H7 (cell line): Measurements from ENCODE around the gene FAM200A. TPM values are rescaled to one million over a fixed set of nuclear protein-coding genes. Genes with fewer than 3 reads are reported as not detected.
"Not testable (repeated sequence)": the region's sequence is repeated elsewhere in the genome, so short reads cannot be mapped to it uniquely, and the experiment has no call there.

Source experiments
- DNase-seq: peaks from one replicate; pipeline ENCODE4 v3.0.0; 2012
- H3K27me3 ChIP-seq: 2 replicates; pipeline ENCODE4 v1.6.0; 2011; ENCODE audit warnings: mild to moderate bottlenecking, low read length; ENCODE audit not compliant: control insufficient read depth, insufficient read depth
- H3K36me3 ChIP-seq: replicated peaks from 2 replicates; pipeline ENCODE4 v1.5.1; 2011; ENCODE audit warnings: low read length; ENCODE audit not compliant: control insufficient read depth, insufficient read depth
- H3K4me3 ChIP-seq: 2 replicates; pipeline ENCODE4 v1.5.1; 2011; ENCODE audit warnings: low read depth, mild to moderate bottlenecking, control low read depth, low read length, moderate library complexity; ENCODE audit not compliant: insufficient read depth
- total RNA-seq: library from RNA; depleted of rRNA; stranded (reverse); fragments of >200 nt; shearing (Covaris generic); gene quantifications from 2 replicates; pipeline ENCODE4 v1.2.3, GENCODE V29; 2014; rRNA removed

FAM200A gene
- 7.2 and 8.1 TPM in 2 replicates for total RNA-seq

DNA sequence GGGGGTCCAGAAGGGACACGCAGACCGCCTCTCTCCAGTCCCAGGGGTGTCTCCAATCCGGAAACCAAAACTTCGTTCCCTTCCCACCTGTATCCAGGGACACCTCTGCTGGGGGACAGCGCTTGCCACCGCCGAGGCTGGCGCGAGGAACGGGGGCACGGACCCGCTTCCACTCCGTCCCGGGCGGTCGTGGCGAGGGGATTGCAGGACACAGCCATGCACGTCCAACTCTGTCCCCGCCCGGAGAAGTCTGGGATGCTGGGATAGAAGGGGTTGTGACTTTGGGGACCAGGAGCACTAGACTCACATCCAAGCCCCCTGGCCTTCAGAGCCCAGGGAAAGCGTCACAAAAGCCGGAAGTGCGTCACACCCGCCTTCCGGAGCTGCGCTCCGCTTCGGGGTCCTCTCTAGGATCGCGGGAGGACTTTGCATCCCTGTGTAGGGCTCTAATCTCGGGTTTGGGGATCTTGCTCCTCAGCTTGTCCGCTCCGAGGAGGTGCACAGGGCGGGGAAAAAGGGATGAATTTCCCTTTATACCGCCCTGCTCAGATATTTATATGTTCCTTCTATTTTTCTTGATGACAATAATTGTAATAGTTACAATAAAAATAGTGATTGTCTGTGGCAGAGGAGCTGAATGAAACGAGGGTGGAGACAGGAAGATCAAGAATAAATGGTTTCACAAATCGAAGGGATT lies at the start of gene FAM200A:
FAM200A (minus strand) TSS at position 348 of the 697 bp plus-strand sequence. CDS start 3,707 bp downstream, outside the sequence.
- peak; percentile 95 for DNase-seq

DNA sequence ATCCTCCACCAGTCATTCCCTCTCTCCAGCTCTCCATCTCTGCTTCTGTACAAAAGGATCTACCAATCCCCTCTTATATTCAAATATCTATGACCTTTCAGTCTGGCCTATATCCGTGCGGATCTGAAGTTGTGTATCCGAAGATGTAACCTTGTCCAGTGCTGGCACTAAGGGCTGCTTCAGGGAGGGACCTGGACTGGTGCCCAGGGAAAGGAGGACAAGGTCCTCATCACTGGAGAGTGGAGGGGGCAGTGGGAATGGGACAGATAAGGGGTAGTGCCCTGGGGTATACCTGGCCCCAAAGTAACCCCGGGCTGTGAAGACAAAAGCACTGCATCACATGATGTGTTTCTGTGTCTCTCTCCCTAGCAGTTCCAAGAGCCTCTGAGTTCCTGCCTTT lies 47.9 kb upstream of the FAM200A start:
- DNase-seq: no peak
- H3K36me3 ChIP-seq: no peaks in the 10 kb centered on the region
- no peak overlapping the region for H3K4me3 ChIP-seq
- no peaks in the 10 kb centered on the region for H3K27me3 ChIP-seq

More for the DNA sequence above, at the start of gene FAM200A:
- Histone ChIP-seq H3K4me3 (peak within 1 kb of the TSS; percentile 94), H3K36me3 (no peaks in the 10 kb centered on the region; the same call in 1 of the 2 replicates), H3K27me3 (no peaks in the 10 kb centered on the region)

DNA sequence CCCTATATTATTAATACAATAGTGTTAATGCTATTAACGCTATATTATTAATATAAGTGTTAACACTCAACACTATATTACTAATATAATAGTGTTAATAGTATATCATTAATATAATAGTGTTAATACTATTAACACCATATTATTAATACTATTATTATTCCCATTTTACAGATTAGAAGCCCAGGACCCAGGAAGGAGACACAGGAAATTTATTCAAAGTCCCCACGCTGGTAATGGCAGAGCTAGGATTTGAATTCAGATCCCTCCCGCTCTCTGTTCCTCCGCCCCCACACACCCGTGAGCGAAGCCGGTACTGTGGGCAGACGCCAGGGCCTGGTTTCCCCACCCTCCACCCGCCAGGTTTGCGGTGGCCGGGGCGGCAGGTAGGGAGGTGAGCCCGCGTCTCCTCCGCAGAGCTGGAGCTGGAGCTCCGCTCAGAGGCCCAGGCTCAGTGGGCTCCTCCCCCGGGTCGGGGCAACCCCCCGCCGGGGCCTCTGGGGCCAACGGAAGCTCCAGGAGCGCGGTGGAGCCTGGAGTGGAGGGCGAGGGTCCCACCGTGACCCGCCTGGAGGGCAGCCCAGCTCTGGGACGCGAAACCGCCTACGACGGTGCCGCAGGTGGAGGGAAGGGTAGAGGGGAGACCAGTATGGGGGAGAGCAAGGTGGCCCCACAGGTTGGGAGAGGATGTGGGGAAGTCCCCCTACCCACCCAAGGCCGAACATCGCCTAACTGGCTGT lies 46.0 kb upstream of the FAM200A start, which contains the start of gene TMEM225B:
TMEM225B (plus strand) TSS at position 506 of the 740 bp plus-strand sequence. CDS start 6,122 bp downstream, outside the sequence.
- DNase-seq: peak; percentile 64
- Histone ChIP-seq H3K4me3 (peak within 1 kb of the TSS; percentile 28; the same call in 1 of the 2 replicates), H3K36me3 (no peaks in the 10 kb centered on the region), H3K27me3 (no peaks in the 10 kb centered on the region)

DNA sequence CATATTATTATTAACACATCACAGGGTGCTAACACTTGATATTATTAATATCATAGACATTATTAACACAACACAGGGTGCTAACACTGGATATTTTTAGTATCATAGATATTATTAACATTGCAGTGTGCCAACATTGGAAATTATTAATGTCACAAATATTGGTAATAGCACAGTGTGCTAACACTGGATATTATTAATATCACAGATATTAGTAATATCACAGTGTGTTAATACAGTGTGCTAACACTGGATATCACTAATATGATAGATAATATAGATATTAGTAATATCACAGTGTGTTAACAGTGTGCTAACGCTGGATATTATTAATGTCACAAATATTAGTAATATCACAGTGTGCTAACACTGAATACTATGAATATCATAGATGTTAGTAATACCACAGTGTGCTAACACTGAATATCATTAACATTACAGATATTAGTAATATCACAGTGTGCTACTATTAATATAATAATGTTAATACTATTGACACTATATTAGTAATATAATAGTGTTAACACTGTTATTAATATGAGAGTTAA lies 44.6 kb upstream of the FAM200A start:
- no peak for DNase-seq
- H3K27me3 ChIP-seq: no peaks in the 10 kb centered on the region
- H3K4me3 ChIP-seq: no peak overlapping the region

DNA sequence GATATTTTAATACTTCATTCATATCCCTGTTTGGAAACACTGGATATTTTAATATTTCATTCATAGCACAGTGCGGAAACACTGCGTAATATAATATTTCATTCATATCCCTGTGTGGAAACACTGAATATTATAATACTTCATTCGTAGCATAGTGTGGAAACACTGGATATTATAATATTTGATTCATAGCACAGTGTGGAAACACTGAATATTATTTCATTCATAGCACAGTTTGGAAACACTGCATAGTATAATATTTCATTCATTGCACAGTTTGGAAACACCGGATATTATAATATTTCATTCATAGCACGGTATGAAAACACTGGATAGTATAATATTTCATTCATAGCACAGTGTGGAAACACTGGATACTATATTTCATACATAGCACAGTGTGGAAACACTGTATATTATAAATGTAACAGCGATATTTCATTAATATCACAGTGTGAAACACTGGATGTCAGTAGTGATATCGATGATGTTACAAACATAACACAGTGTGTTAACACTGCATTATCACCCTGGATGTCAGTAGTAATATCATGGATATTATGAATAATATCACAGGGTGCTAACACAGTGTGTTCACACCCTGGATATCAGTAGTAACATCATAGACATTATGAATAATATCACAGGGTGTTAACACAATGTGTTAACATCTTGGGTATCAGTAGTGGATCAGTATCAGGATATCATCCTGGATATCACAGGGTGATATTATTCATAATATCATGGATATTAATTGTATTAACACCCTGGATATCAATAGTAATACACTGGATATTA lies 43.2 kb upstream of the FAM200A start:
- Histone ChIP-seq H3K4me3 (no peak overlapping the region), H3K36me3 (no peaks in the 10 kb centered on the region), H3K27me3 (no peaks in the 10 kb centered on the region)
- DNase-seq: no peak

More for the DNA sequence above, 44.6 kb upstream of the FAM200A start:
- no peaks in the 10 kb centered on the region for H3K36me3 ChIP-seq

DNA sequence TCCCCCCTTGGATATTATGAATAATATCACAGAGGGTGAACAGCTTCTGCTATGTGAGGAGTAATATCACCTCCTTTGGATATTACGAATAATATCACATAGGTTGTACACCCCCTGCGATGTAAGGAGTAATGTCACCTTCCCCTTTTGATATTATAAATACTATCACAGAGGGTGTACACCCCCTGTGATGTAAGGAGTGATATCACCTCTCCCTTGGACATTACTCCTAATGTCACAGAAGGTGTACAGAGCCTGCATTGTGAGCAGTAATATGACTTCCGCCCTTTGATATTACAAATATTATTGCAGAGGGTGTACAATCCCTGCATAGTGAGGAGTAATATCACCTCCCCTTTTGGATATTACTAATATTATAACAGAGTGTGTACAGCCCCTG lies 37.0 kb upstream of the FAM200A start:
- Histone ChIP-seq H3K4me3 (no peak overlapping the region), H3K27me3 (no peaks in the 10 kb centered on the region; the same call in 1 of the 2 replicates), H3K36me3 (no peaks in the 10 kb centered on the region)
- no peak for DNase-seq

DNA sequence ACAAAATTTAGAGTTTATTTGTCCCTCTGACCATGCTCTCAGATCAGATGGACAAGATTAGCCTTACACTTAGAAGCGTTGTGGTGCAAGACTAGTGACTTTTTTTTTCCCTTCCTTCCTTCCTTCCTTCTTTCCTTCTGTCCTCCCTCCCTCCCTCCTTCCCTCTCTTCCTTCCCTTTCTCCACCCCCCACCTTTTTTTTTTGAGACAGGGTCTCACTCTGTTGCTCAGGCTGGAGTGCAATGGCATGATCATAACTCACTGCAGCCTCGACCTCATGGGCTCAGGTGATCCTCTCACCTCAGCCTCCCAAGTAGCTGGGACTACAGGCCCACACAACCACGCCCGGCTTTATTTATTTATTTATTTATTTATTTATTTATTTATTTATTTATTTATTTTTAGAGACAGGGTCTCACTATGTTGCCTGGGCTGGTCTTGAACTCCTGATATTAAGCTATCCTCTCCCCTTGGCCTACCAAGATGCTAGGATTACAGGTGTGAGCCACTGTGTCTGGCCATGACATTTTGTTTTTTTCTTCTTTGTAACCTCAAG lies 28.9 kb upstream of the FAM200A start:
- not testable (repeated sequence) for DNase-seq, H3K27me3 ChIP-seq, H3K36me3 ChIP-seq
- H3K4me3 ChIP-seq: peak overlapping the region; percentile 47

DNA sequence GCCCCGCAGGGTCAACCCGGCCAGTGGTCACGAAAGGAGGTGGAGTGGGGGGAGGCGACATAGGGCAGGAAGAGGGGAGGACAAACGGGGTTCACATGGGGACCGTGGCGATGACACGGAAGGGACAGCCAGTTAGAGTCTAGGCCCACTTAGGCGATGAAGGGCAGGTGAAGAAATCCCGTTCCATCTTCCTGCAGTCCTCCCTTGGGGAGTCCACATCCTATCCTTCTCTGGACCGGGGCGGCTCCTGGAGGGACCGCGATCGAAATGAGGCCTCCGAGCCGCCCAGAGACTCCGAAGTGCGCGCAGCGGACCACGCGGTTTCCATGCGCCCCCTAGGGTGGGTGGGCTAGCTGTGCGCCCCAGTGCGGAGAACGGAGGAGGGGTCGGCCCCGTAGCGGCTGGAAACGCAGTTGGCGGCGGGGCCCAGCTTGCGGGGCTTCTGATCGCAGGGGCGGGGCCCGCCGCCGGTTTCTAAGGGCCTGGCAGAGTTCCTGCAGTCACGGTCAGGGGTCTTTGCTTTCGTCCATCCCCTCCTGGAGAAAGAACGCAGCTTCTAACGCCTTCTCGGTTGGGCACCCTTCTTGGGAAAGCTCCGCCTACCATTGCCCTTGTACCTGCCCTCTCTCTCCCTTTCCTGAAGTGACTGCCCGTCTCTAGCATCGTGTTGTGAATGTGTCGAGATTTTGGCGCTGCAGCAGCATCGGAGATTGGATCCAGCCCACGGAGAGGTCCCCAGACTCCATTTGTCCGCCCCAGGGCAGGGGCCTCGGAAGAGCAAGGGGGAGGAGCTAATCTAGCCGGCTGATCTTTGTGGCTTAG lies 28.3 kb upstream of the FAM200A start:
- Histone ChIP-seq H3K27me3 (no peaks in the 10 kb centered on the region; the same call in 1 of the 2 replicates), H3K36me3 (no peaks in the 10 kb centered on the region), H3K4me3 (peak overlapping the region; percentile 47)
- DNase-seq: peak; percentile 85

DNA sequence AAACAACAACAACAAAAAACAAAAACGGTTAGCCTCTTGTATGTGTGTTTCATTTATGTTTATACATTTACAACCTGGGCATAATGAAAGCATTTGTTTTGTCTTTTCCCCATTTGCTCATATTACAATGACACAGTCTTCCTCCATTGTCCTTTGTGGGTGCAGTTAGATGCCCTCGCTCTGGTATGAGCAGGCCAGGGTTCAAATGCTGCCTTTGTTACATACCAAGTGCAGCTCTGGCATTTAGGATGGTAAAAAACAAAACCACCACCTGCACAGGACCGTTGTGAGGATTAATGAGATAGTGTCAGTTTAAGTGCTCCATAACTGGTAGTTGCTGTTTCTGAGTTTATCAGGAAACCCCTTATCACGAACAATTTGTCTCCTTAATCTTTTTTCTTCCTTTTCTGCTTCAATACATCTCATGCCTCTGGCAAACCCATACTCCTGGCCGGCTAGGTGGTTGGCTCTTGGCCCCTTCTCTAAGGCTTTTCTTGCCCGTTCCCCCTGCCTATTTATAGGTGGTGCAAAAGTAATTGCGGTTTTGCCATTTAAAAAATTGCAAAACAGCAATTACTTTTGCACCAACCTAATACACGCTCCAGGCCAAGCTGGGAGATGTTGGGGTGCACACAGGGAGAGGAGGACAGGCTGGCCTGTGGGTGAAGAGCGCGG lies 27.5 kb upstream of the FAM200A start:
- Histone ChIP-seq H3K4me3 (peak overlapping the region; percentile 47; the same call in 1 of the 2 replicates), H3K36me3 (no peaks in the 10 kb centered on the region), H3K27me3 (no peaks in the 10 kb centered on the region; the same call in 1 of the 2 replicates)
- DNase-seq: no peak

DNA sequence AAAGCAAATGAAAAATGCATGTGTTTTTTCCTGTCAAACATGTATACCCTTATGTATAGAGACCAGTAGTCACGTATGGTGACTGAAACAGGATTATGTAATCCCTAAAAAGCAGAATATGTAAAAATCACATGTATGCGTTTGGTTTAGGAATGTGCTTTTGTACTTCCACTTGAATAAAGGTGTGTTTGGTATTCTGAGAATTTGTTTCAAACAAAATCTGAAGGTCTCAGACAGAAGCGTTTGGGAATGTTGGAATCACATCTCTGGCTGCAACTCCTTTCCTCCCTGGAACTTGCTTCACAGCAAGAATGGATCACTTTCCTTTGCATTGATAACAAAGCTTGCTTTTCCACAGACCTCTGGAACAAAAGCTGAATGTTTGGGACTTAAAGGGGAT lies 24.3 kb upstream of the FAM200A start:
- peaks cover 8% of the 10 kb centered on the region for H3K36me3 ChIP-seq
- no peak overlapping the region for H3K4me3 ChIP-seq
- H3K27me3 ChIP-seq: no peaks in the 10 kb centered on the region
- DNase-seq: no peak

DNA sequence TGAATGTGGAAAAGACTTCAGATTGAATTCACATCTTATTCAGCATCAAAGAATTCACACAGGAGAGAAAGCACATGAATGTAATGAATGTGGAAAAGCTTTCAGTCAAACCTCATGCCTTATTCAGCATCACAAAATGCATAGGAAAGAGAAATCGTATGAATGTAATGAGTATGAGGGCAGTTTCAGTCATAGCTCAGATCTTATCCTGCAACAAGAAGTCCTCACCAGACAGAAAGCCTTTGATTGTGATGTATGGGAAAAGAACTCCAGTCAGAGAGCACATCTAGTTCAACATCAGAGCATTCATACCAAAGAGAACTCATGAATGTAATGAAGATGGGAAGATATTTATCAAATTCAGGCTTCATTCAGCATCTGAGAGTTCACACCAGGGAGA lies 21.3 kb upstream of the FAM200A start:
- Histone ChIP-seq H3K27me3 (no peaks in the 10 kb centered on the region), H3K36me3 (peaks cover 13% of the 10 kb centered on the region), H3K4me3 (no peak overlapping the region)
- DNase-seq: no peak

DNA sequence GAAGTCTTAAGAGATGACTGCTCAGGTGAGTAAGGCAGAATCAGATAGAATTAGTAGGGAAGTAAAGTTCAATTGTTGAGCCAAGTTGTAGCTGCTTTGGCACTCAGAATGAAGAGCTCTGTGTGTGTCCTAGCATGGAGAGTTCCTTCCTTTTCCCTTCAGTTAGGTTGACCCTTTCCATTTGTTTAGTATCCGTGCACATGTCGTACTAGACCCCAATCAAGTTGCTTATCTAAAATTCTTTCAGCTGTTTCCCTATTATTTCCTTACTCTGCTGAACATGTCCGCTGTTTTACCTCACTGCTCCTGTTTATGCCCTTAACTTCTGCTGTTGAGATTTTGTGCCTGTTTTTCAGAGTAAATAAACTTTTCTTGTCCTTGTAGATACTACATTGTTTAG lies 19.9 kb upstream of the FAM200A start:
- no peak for DNase-seq
- H3K27me3 ChIP-seq: no peaks in the 10 kb centered on the region
- no peak overlapping the region for H3K4me3 ChIP-seq
- peaks cover 13% of the 10 kb centered on the region for H3K36me3 ChIP-seq

DNA sequence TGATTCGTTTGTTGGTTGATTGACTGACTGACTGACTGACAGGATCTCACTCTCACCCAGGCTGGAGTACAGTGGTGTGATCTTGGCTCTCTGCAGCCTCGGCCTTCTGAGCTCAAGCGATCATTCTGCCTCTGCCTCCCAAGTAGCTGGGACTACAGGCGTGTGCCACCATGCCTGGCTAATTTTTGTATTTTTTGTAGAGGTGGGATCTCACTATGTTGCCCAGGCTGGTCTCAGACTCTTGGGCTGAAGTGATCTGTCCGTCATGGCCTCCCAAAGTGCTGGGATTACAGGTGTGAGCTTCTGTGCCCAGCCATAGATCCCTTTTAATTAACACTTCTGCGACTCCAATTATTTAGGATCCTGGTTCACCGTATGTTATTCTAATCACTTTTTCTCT lies 16.9 kb upstream of the FAM200A start:
- DNase-seq, H3K27me3 ChIP-seq, H3K4me3 ChIP-seq: not testable (repeated sequence)
- peaks cover 24% of the 10 kb centered on the region for H3K36me3 ChIP-seq
